WERI-Rb-1 (cell line): Measurements from ENCODE around the gene WDR93.
"Not testable (repeated sequence)": the region's sequence is repeated elsewhere in the genome, so short reads cannot be mapped to it uniquely, and the experiment has no call there.

Experiments
- DNase-seq: peaks from one replicate; pipeline ENCODE4 v3.0.0-alpha.2; 2020
- H3K27ac ChIP-seq: fragments of 250-450 bp; sonication (Bioruptor Pico); 2 replicates; pipeline ENCODE4 v1.5.1; 2020; ENCODE audit warnings: mild to moderate bottlenecking, moderate library complexity
- H3K27me3 ChIP-seq: fragments of 250-450 bp; sonication (Bioruptor Pico); 2 replicates; pipeline ENCODE4 v1.5.1; 2021; ENCODE audit warnings: mild to moderate bottlenecking, low read depth, moderate library complexity; ENCODE audit not compliant: insufficient read depth, severe bottlenecking
- H3K36me3 ChIP-seq: fragments of 250-450 bp; sonication (Bioruptor Pico); 2 replicates; pipeline ENCODE4 v1.5.1; 2020; ENCODE audit warnings: mild to moderate bottlenecking, moderate library complexity
- H3K4me3 ChIP-seq: 2 replicates; pipeline ENCODE4 v1.5.1; 2011; ENCODE audit warnings: low read depth, mild to moderate bottlenecking, control low read depth, low read length
- H3K9me3 ChIP-seq: fragments of 250-450 bp; sonication (Bioruptor Pico); 2 replicates; pipeline ENCODE4 v1.5.1; 2021; ENCODE audit warnings: mild to moderate bottlenecking, moderate library complexity; ENCODE audit not compliant: severe bottlenecking
- CTCF ChIP-seq: IDR thresholded peaks from 2 replicates; pipeline ENCODE4 v1.5.1; 2011; ENCODE audit warnings: low read depth, mild to moderate bottlenecking, control low read depth, inconsistent platforms, low read length

Gene WDR93

GRCh38 chr15:89681146-89681545 lies 9.5 kb upstream of the WDR93 start:
- H3K27ac ChIP-seq = no peak overlapping the region
- H3K27me3 ChIP-seq = no peaks in the 10 kb centered on the region
- no peak for DNase-seq
- H3K9me3 ChIP-seq = no peaks in the 10 kb centered on the region
- no peak overlapping the region for H3K4me3 ChIP-seq
- TF ChIP-seq CTCF = no peak
- peaks cover 4% of the 10 kb centered on the region; the same call in 1 of the 2 replicates for H3K36me3 ChIP-seq

- no peaks in the 10 kb centered on the region for H3K9me3 ChIP-seq
- DNase-seq = no peak
- TF ChIP-seq CTCF = no peak
- H3K36me3 ChIP-seq = peaks cover 4% of the 10 kb centered on the region
- H3K4me3 ChIP-seq = no peak overlapping the region
- H3K27me3 ChIP-seq = no peaks in the 10 kb centered on the region
- H3K27ac ChIP-seq = no peak overlapping the region
Observed at GRCh38 chr15:89685995-89686394, 4.6 kb upstream of the WDR93 start.

- no peak for TF ChIP-seq CTCF
- Histone ChIP-seq H3K36me3 (peaks cover 4% of the 10 kb centered on the region), H3K27ac (no peak overlapping the region), H3K27me3 (no peaks in the 10 kb centered on the region), H3K9me3 (no peaks in the 10 kb centered on the region), H3K4me3 (no peak overlapping the region)
- no peak for DNase-seq
Observed at GRCh38 chr15:89686522-89686921, 4.1 kb upstream of the WDR93 start.

GRCh38 chr15:89689930-89690275 lies 708 bp upstream of the WDR93 start:
- not testable (repeated sequence) for H3K9me3 ChIP-seq, H3K36me3 ChIP-seq, DNase-seq, H3K27me3 ChIP-seq, H3K27ac ChIP-seq
- peak overlapping the region; percentile 99 for H3K4me3 ChIP-seq

GRCh38 chr15:89693091-89693490 lies 2.5 kb downstream of the WDR93 start:
- no peaks in the 10 kb centered on the region for H3K9me3 ChIP-seq
- no peaks in the 10 kb centered on the region for H3K27me3 ChIP-seq
- H3K4me3 ChIP-seq = no peak overlapping the region
- DNase-seq = no peak
- H3K27ac ChIP-seq = no peak overlapping the region
- H3K36me3 ChIP-seq = no peaks in the 10 kb centered on the region; the same call in 1 of the 2 replicates
- TF ChIP-seq CTCF = no peak

- H3K9me3 ChIP-seq = no peaks in the 10 kb centered on the region
- no peaks in the 10 kb centered on the region; the same call in 1 of the 2 replicates for H3K36me3 ChIP-seq
- no peak for DNase-seq
- no peak overlapping the region for H3K27ac ChIP-seq
- H3K27me3 ChIP-seq = no peaks in the 10 kb centered on the region
- no peak for TF ChIP-seq CTCF
- no peak overlapping the region for H3K4me3 ChIP-seq
Observed at GRCh38 chr15:89693696-89694095, 3.1 kb downstream of the WDR93 start.
